Loucy (cell line): ENCODE results near the gene PPP1R16B.
A peak's percentile ranks its signal among the peaks of the same experiment; 100 is the strongest.
"Not testable (repeated sequence)": the region's sequence is repeated elsewhere in the genome, so short reads cannot be mapped to it uniquely, and the experiment has no call there.

ENCODE experiments used
- H2AFZ ChIP-seq: fragments of 200-600 bp; sonication (generic); 2 replicates; pipeline ENCODE4 v1.6.0; 2016; ENCODE audit warnings: antibody characterized with exemption, mild to moderate bottlenecking, low read length, moderate library complexity
- H3F3A ChIP-seq: fragments of 200-600 bp; 2 replicates; pipeline ENCODE4 v1.6.0; 2016; ENCODE audit warnings: antibody characterized with exemption, low read depth, mild to moderate bottlenecking
- H3K27me3 ChIP-seq: fragments of 200-600 bp; sonication (generic); 2 replicates; pipeline ENCODE4 v1.6.1; 2014; ENCODE audit warnings: low read length, mild to moderate bottlenecking; ENCODE audit not compliant: insufficient read depth, poor library complexity, severe bottlenecking
- H3K36me3 ChIP-seq: fragments of 200-600 bp; sonication (generic); 2 replicates; pipeline ENCODE4 v1.6.1; 2016; ENCODE audit warnings: low read length; ENCODE audit not compliant: insufficient read depth
- H3K4me1 ChIP-seq: fragments of 200-600 bp; sonication (generic); 2 replicates; pipeline ENCODE4 v1.5.1; 2014; ENCODE audit warnings: low read length, mild to moderate bottlenecking; ENCODE audit not compliant: insufficient read depth, poor library complexity, severe bottlenecking
- H3K4me2 ChIP-seq: fragments of 200-600 bp; sonication (generic); 2 replicates; pipeline ENCODE4 v1.6.0; 2014; ENCODE audit warnings: antibody characterized with exemption, low read length, low read depth, mild to moderate bottlenecking; ENCODE audit not compliant: poor library complexity, severe bottlenecking
- H3K4me3 ChIP-seq: fragments of 200-600 bp; sonication (generic); 2 replicates; pipeline ENCODE4 v1.5.1; 2014; ENCODE audit warnings: low read length, mild to moderate bottlenecking, mixed read lengths; ENCODE audit not compliant: poor library complexity, severe bottlenecking
- H3K79me2 ChIP-seq: fragments of 200-600 bp; sonication (generic); 2 replicates; pipeline ENCODE4 v1.6.1; 2014; ENCODE audit warnings: low read length; ENCODE audit not compliant: insufficient read depth
- H3K9ac ChIP-seq: fragments of 200-600 bp; sonication (generic); 2 replicates; pipeline ENCODE4 v1.6.0; 2014; ENCODE audit warnings: mild to moderate bottlenecking, low read depth, low read length, moderate library complexity; ENCODE audit not compliant: poor library complexity, severe bottlenecking
- H3K9me2 ChIP-seq: fragments of 200-600 bp; sonication (generic); replicated peaks from 2 replicates; pipeline ENCODE4 v1.6.1; 2016; ENCODE audit warnings: low read depth, low read length, mixed read lengths
- H3K9me3 ChIP-seq: fragments of 200-600 bp; sonication (generic); 2 replicates; pipeline ENCODE4 v1.6.1; 2014; ENCODE audit warnings: mild to moderate bottlenecking, antibody characterized with exemption, low read length, low read depth; ENCODE audit not compliant: insufficient read depth
- H4K20me1 ChIP-seq: fragments of 200-600 bp; sonication (generic); 2 replicates; pipeline ENCODE4 v1.6.0; 2014; ENCODE audit warnings: antibody characterized with exemption, low read length, mild to moderate bottlenecking; ENCODE audit not compliant: insufficient read depth, poor library complexity, severe bottlenecking
- CTCF ChIP-seq: fragments of 200-600 bp; sonication (generic); conservative IDR thresholded peaks from 2 replicates; pipeline ENCODE4 v1.5.1; 2014; ENCODE audit warnings: mild to moderate bottlenecking, antibody characterized with exemption, low read length
- EZH2phosphoT487 ChIP-seq: fragments of 200-600 bp; IDR thresholded peaks from 2 replicates; pipeline ENCODE4 v1.6.1; 2018; ENCODE audit warnings: antibody characterized with exemption, mild to moderate bottlenecking, moderate library complexity, borderline replicate concordance

Gene PPP1R16B

GRCh38 chr20:38790200-38791053 is 15.1 kb upstream of the PPP1R16B start:
- no peaks in the 10 kb centered on the region for H3K27me3 ChIP-seq
- no peaks in the 10 kb centered on the region for H3F3A ChIP-seq
- H3K9ac ChIP-seq, result no peak overlapping the region
- no peaks in the 10 kb centered on the region for H3K9me2 ChIP-seq
- no peaks in the 10 kb centered on the region for H3K9me3 ChIP-seq
- no peaks in the 10 kb centered on the region for H3K36me3 ChIP-seq
- TF ChIP-seq CTCF, result peak; percentile 59
- TF ChIP-seq EZH2phosphoT487, result no peak
- no peaks in the 10 kb centered on the region for H3K4me1 ChIP-seq
- H2AFZ ChIP-seq, result no peak overlapping the region
- H4K20me1 ChIP-seq, result no peaks in the 10 kb centered on the region
- H3K79me2 ChIP-seq, result no peaks in the 10 kb centered on the region
- H3K4me3 ChIP-seq, result no peak overlapping the region
- H3K4me2 ChIP-seq, result no peak overlapping the region

GRCh38 chr20:38791291-38791690 is 14.2 kb upstream of the PPP1R16B start:
- H3F3A ChIP-seq, result no peaks in the 10 kb centered on the region
- no peak overlapping the region for H2AFZ ChIP-seq
- no peaks in the 10 kb centered on the region for H3K79me2 ChIP-seq
- H4K20me1 ChIP-seq, result no peaks in the 10 kb centered on the region
- no peaks in the 10 kb centered on the region for H3K9me2 ChIP-seq
- no peaks in the 10 kb centered on the region for H3K36me3 ChIP-seq
- no peak overlapping the region for H3K9ac ChIP-seq
- H3K4me2 ChIP-seq, result no peak overlapping the region
- H3K9me3 ChIP-seq, result no peaks in the 10 kb centered on the region
- no peak for TF ChIP-seq EZH2phosphoT487
- TF ChIP-seq CTCF, result no peak
- no peaks in the 10 kb centered on the region for H3K4me1 ChIP-seq
- H3K4me3 ChIP-seq, result no peak overlapping the region
- H3K27me3 ChIP-seq, result no peaks in the 10 kb centered on the region

- Histone ChIP-seq H4K20me1 (no peaks in the 10 kb centered on the region), H3F3A (no peaks in the 10 kb centered on the region), H3K4me3 (no peak overlapping the region), H2AFZ (no peak overlapping the region), H3K27me3 (no peaks in the 10 kb centered on the region), H3K9ac (no peak overlapping the region), H3K36me3 (no peaks in the 10 kb centered on the region), H3K9me3 (no peaks in the 10 kb centered on the region), H3K9me2 (no peaks in the 10 kb centered on the region), H3K4me1 (no peaks in the 10 kb centered on the region), H3K79me2 (no peaks in the 10 kb centered on the region), H3K4me2 (no peak overlapping the region)
- TF ChIP-seq EZH2phosphoT487 (no peak), CTCF (no peak)
These were observed 13.6 kb upstream of the PPP1R16B start for GRCh38 chr20:38791940-38792339.

GRCh38 chr20:38794057-38794456 is 11.4 kb upstream of the PPP1R16B start:
- H3K9me3 ChIP-seq, H3K4me3 ChIP-seq, H3K36me3 ChIP-seq, H3K9me2 ChIP-seq, H3K9ac ChIP-seq, H3K4me1 ChIP-seq, H2AFZ ChIP-seq, H3K79me2 ChIP-seq, H4K20me1 ChIP-seq, H3F3A ChIP-seq, H3K4me2 ChIP-seq, H3K27me3 ChIP-seq: not testable (repeated sequence)
